ENCODE measurements around the gene PAQR9.

GRCh38 chr3:143011705-143012104 is 48.2 kb upstream of the PAQR9 start:
- TF ChIP-seq POLR2AphosphoS5 (IDR thresholded peaks at IDR 0.05) (no peak), CTCF (IDR thresholded peaks at IDR 0.05) (no peak)
